Caco-2 (cell line): ENCODE results near the gene ACTL7B. TPM values are rescaled to one million over a fixed set of nuclear protein-coding genes. Genes with fewer than 3 reads are reported as not detected.
"Not testable (repeated sequence)": the region's sequence is repeated elsewhere in the genome, so short reads cannot be mapped to it uniquely, and the experiment has no call there.

ENCODE experiments used
- BruUV-seq: library from RNA; stranded (reverse); fragments of 400-500 nt; replicated peaks from 2 replicates; lab custom pipeline; 2021; lab: Mats Ljungman, UMichigan
- CTCF ChIA-PET: fragments of 300-600 bp; sonication (Branson Sonifier 250); formaldehyde crosslinking; loops from one replicate; lab custom pipeline; 2022; ENCODE audit warnings: antibody characterized with exemption; lab: Charles Lee
- POLR2A ChIA-PET: fragments of 300-600 bp; sonication (Branson Sonifier 250); formaldehyde crosslinking; loops from one replicate; lab custom pipeline; 2022; ENCODE audit warnings: antibody characterized with exemption; lab: Charles Lee
- DNase-seq, 2 experiments: peaks; one replicate each; pipeline versions ENCODE4 v3.0.0 to v3.0.0-alpha.2; 2020 to 2022
- H3K27me3 ChIP-seq: replicated peaks from 2 replicates; pipeline ENCODE4 v1.6.0; 2011; ENCODE audit warnings: low read length; ENCODE audit not compliant: control insufficient read depth, insufficient read depth
- H3K36me3 ChIP-seq: 2 replicates; pipeline ENCODE4 v1.5.1; 2011; ENCODE audit warnings: low read length; ENCODE audit not compliant: control insufficient read depth, insufficient read depth
- H3K4me1 ChIP-seq: fragments of 250-450 bp; sonication (Bioruptor Pico); 2 replicates; pipeline ENCODE4 v1.5.1; 2020; ENCODE audit warnings: mild to moderate bottlenecking
- H3K4me3 ChIP-seq: 2 replicates; pipeline ENCODE4 v1.5.1; 2011; ENCODE audit warnings: low read depth, mild to moderate bottlenecking, control low read depth, low read length
- H3K9me3 ChIP-seq: fragments of 250-450 bp; sonication (Bioruptor Pico); 2 replicates; pipeline ENCODE4 v1.5.1; 2020; ENCODE audit warnings: mild to moderate bottlenecking, moderate library complexity
- H3K27ac Mint-ChIP-seq: one replicate; pipeline ENCODE4 v1.8.0; 2022; ENCODE audit warnings: mixed read lengths; ENCODE audit not compliant: unreplicated experiment
- H3K27me3 Mint-ChIP-seq: one replicate; pipeline ENCODE4 v1.8.0; 2022; ENCODE audit warnings: mixed read lengths; ENCODE audit not compliant: insufficient read depth, unreplicated experiment
- H3K36me3 Mint-ChIP-seq: one replicate; pipeline ENCODE4 v1.8.0; 2022; ENCODE audit warnings: mild to moderate bottlenecking, mixed read lengths; ENCODE audit not compliant: insufficient read depth, unreplicated experiment
- H3K4me1 Mint-ChIP-seq: one replicate; pipeline ENCODE4 v1.8.0; 2022; ENCODE audit warnings: low read depth, mixed read lengths; ENCODE audit not compliant: unreplicated experiment
- H3K4me3 Mint-ChIP-seq: one replicate; pipeline ENCODE4 v1.8.0; 2022; ENCODE audit warnings: mild to moderate bottlenecking, moderate library complexity, mixed read lengths; ENCODE audit not compliant: unreplicated experiment
- H3K9me3 Mint-ChIP-seq: one replicate; pipeline ENCODE4 v1.8.0; 2022; ENCODE audit warnings: mixed read lengths; ENCODE audit not compliant: unreplicated experiment
- intact Hi-C: fragments of 100-400 bp; cut with micrococcal nuclease; formaldehyde crosslinking; loops from one replicate; pipeline ENCODE4 v1.10.0; 2022; ENCODE audit not compliant: unreplicated experiment
- total RNA-seq: library from RNA; stranded (reverse); gene quantifications from 2 replicates; pipeline ENCODE4 v1.2.3, GENCODE V29; 2022
- TF ChIP-seq, protein P1 (sequence below), 2 experiments: fragments of 200-600 bp in 1 of 2; IDR thresholded peaks; 1 replicate in 1 of 2; 2 replicates in 1 of 2; pipeline versions ENCODE4 v1.5.1 to v1.8.0; 2011 to 2022; ENCODE audit warnings: antibody characterized with exemption in 1 of 2, control low read depth in 1 of 2, inconsistent platforms in 1 of 2, low read depth in 1 of 2, low read length in 1 of 2, mild to moderate bottlenecking in 1 of 2, moderate library complexity in 1 of 2; ENCODE audit not compliant: insufficient read depth in 1 of 2, severe bottlenecking in 1 of 2, unreplicated experiment in 1 of 2

The ACTL7B gene
- total RNA-seq, 1 experiment from 2014 or later, result not detected

DNA sequence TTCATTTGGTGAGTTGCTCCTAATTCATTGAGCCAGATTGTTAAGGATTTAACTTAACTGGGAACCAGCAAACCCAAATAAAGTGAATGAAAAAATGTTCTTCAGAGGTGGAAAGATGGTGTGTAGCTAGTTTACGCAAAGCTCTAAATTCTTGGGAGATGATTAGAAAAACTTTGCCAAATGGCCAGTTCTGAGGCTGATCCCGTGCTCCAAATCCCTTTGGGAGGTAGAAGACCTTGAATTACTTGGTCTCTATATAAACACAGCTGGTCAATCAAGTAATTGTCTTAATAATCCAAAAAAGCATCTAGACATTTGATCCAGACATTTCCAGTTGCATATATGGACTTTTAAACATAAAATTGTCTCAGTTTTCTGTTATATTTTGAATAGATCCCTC is 11.4 kb downstream of the ACTL7B start:
- BruUV-seq, result no TSS peak
- H3K27me3 Mint-ChIP-seq, result no peaks in the 10 kb centered on the region
- ChIA-PET CTCF (no interaction called here), POLR2A (no interaction called here)
- no peaks in the 10 kb centered on the region for H3K9me3 Mint-ChIP-seq
- Histone ChIP-seq H3K27me3 (no peaks in the 10 kb centered on the region), H3K4me1 (no peaks in the 10 kb centered on the region), H3K36me3 (no peaks in the 10 kb centered on the region), H3K9me3 (no peaks in the 10 kb centered on the region), H3K4me3 (no peak overlapping the region)
- intact Hi-C loops, result no loop called here
- H3K36me3 Mint-ChIP-seq, result no peaks in the 10 kb centered on the region
- H3K4me3 Mint-ChIP-seq, result no peak overlapping the region
- DNase-seq, result no peak
- TF ChIP-seq, protein P1, sequence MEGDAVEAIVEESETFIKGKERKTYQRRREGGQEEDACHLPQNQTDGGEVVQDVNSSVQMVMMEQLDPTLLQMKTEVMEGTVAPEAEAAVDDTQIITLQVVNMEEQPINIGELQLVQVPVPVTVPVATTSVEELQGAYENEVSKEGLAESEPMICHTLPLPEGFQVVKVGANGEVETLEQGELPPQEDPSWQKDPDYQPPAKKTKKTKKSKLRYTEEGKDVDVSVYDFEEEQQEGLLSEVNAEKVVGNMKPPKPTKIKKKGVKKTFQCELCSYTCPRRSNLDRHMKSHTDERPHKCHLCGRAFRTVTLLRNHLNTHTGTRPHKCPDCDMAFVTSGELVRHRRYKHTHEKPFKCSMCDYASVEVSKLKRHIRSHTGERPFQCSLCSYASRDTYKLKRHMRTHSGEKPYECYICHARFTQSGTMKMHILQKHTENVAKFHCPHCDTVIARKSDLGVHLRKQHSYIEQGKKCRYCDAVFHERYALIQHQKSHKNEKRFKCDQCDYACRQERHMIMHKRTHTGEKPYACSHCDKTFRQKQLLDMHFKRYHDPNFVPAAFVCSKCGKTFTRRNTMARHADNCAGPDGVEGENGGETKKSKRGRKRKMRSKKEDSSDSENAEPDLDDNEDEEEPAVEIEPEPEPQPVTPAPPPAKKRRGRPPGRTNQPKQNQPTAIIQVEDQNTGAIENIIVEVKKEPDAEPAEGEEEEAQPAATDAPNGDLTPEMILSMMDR (IDR thresholded peaks at IDR 0.05; ENCODE audit: insufficient read depth in 1 of 2, low read depth in 1 of 2, low read length in 1 of 2, severe bottlenecking in 1 of 2, unreplicated experiment in 1 of 2), result no peak
- H3K27ac Mint-ChIP-seq, result no peak overlapping the region
- no peaks in the 10 kb centered on the region for H3K4me1 Mint-ChIP-seq

DNA sequence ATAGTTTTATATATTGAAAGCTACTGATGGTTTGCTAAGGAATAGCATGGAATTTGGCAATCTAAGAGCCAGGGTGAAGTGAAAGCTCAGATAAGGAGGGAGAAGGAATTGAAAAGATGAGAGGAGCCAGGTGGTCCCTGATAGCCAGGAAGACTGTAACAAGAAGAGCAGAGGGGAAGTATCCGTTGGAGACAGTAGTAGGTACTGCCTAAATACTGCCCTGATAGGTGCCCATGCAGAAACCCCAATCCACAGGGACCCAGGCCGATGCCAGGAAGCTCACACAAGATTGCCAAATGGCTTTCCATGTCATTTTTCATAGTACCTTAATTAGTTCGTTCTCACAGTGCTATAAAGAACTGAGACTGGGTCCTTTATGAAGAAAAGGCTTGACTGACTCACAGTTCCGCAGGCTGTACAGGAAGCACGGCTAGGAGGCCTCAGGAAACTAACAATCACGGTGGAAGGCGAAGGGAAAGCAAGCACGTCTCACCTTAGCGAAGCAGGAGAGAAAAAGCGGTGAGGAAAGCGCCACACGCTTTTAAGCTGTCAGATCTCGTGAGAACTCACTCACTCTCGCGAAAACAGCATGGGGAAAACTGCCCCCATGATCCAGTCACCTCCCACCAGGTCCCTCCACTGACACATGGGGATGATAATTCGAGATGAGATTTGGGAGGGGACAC is 13.0 kb downstream of the ACTL7B start:
- no peaks in the 10 kb centered on the region for H3K9me3 Mint-ChIP-seq
- TF ChIP-seq, protein P1 (IDR thresholded peaks at IDR 0.05; ENCODE audit: insufficient read depth in 1 of 2, low read depth in 1 of 2, low read length in 1 of 2, severe bottlenecking in 1 of 2, unreplicated experiment in 1 of 2), result no peak
- no peaks in the 10 kb centered on the region for H3K36me3 Mint-ChIP-seq
- Histone ChIP-seq H3K36me3 (no peaks in the 10 kb centered on the region), H3K4me1 (no peaks in the 10 kb centered on the region; the same call in 1 of the 2 replicates), H3K4me3 (no peak overlapping the region), H3K27me3 (no peaks in the 10 kb centered on the region), H3K9me3 (no peaks in the 10 kb centered on the region)
- no peaks in the 10 kb centered on the region for H3K4me1 Mint-ChIP-seq
- no peak overlapping the region for H3K4me3 Mint-ChIP-seq
- no peaks in the 10 kb centered on the region for H3K27me3 Mint-ChIP-seq
- intact Hi-C loops, result no loop called here
- BruUV-seq, result no TSS peak
- no peak overlapping the region for H3K27ac Mint-ChIP-seq
- ChIA-PET POLR2A (no interaction called here), CTCF (no interaction called here)
- DNase-seq, result no peak

DNA sequence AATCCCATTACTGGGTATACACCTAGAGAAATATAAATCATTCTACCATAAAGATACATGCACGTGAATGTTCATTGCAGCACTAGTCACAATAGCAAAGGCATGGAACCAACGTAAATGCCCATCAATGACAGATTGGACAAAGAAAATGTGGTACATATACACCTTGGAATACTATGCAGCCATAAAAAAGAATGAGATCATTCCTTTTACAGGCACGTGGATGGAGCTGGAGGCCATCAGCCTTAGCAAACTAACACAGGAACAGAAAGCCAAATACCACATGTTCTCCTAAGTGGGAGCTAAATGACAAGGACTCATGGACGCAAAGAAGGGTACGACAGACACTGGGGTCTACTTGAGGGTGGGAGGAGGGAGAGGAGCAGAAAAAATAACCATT is 16.2 kb downstream of the ACTL7B start:
- H3K4me3 Mint-ChIP-seq, POLR2A ChIA-PET, H3K4me1 Mint-ChIP-seq, DNase-seq, intact Hi-C loops, CTCF ChIA-PET, H3K36me3 ChIP-seq, BruUV-seq, H3K27me3 Mint-ChIP-seq, H3K9me3 ChIP-seq, H3K9me3 Mint-ChIP-seq, H3K27me3 ChIP-seq, H3K27ac Mint-ChIP-seq, H3K36me3 Mint-ChIP-seq, H3K4me1 ChIP-seq, H3K4me3 ChIP-seq: not testable (repeated sequence)
